Pulmonary artery endothelial cell (primary cell): ENCODE results near the gene UBXN1. TPM values are rescaled to one million over a fixed set of nuclear protein-coding genes. Genes with fewer than 3 reads are reported as not detected.

ENCODE experiments used
- DNase-seq: peaks from one replicate; pipeline ENCODE4 v3.0.0-alpha.2; 2011; ENCODE audit warnings: low read depth, low spot score
- total RNA-seq: library from RNA; depleted of rRNA; stranded (reverse); fragments of >200 nt; gene quantifications from 2 replicates; pipeline ENCODE4 v1.2.3, GENCODE V29; 2014

Gene UBXN1, protein sequence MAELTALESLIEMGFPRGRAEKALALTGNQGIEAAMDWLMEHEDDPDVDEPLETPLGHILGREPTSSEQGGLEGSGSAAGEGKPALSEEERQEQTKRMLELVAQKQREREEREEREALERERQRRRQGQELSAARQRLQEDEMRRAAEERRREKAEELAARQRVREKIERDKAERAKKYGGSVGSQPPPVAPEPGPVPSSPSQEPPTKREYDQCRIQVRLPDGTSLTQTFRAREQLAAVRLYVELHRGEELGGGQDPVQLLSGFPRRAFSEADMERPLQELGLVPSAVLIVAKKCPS
- total RNA-seq, result 153 and 182 TPM in 2 replicates

DNA sequence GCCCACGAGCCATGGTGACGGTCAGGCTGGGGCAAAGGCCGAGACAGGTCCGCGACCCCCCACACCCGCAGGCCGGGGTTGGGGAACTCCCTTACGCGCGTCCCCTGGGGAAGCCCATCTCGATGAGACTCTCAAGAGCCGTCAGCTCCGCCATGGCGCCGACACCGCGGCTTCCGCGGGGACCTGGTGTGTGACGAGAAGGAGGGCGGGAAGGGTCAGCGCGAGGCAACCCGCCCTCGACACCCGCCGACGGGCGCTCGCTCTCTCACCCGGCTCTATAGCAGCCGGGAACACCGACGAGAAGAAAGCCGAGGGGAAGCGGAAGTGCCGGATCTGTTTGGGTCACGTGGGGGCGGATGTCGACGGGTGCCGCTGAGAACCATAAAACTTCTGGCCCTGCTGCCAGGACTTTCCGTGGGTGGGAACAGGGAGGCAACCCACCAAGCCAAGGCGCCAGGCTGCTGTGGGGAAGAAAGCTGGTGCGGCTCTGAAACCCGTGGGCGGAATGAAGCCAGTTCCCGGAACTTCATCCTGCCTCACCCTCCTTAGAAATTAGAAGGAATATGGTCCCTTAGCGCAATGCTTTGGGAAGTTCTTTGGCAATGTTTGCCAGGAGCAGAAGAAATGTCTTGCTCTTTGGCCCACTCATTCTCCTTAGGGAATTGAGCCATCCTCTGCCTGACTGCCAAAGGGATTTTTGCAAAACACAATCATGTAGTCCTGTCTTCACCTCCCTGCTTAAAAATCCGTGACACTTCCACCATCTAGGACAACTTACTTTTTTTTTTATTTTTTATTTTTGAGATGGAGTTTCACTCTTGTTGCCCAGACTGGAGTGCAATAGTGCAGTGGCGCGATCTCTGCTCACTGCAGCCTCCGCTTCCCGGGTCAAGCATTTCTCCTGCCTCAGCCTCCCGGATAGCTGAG, at the start of gene UBXN1:
Gene UBXN1, minus strand, starts transcription at position 304 of the 927 bp plus-strand sequence. Its CDS starts 150 bp downstream, at position 154.
- DNase-seq, result peak; percentile 55

DNA sequence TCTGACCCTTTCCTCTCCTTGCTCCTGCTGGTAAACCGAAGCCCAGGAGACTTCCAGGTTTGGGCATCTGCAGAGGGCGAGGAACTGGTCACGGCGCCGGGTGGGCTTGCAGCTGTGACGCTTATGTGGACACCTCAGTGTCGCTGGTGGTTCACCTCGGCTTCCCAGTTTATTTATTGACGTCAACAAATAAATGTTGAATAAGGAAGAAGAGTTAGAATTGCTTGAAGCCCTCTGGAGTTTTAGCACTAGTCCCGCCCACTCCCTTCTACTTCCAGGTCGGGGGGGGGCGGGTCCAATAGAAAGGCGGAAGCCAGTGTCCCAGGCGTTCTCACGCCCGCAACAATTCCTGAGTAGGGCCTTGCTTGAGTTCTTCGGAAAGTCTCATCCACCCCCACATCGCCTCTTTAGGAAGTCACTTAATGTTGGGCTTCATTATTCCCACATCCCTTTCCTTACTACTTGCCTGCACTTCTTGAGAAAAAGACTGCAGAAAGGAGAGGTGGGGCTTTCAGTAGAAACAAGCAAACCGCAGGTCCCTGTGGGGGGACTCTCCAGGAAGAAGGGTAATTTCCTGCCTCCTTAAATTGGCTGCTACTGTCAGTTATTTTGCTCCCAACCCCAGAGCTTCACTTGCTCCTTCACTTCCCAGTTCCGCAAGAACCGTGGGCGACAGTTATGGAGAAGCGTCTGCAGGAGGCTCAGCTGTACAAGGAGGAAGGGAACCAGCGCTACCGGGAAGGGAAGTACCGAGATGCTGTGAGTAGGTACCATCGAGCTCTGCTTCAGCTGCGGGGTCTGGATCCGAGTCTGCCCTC, 49.5 kb upstream of the UBXN1 start, which contains the start of gene TTC9C:
Gene TTC9C, plus strand, starts transcription at position 316 of the 818 bp plus-strand sequence. Its CDS starts 363 bp downstream, at position 679.
- DNase-seq, result peak; percentile 48

DNA sequence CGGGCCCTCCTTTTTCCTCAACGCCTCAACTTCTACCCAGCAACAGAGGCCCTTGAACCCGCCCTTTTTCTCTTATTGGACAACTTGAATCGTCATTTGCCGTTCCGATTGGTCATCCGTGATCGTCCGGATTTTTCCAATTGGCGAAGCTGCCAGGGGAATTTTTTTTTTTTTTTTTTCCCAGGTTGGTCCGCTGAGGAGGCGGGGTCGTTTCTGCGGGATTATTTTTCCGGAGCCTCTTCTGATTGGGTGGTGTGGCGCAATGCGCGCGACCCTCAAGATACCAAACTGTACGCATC, 48.9 kb upstream of the UBXN1 start:
- peak; percentile 91 for DNase-seq

DNA sequence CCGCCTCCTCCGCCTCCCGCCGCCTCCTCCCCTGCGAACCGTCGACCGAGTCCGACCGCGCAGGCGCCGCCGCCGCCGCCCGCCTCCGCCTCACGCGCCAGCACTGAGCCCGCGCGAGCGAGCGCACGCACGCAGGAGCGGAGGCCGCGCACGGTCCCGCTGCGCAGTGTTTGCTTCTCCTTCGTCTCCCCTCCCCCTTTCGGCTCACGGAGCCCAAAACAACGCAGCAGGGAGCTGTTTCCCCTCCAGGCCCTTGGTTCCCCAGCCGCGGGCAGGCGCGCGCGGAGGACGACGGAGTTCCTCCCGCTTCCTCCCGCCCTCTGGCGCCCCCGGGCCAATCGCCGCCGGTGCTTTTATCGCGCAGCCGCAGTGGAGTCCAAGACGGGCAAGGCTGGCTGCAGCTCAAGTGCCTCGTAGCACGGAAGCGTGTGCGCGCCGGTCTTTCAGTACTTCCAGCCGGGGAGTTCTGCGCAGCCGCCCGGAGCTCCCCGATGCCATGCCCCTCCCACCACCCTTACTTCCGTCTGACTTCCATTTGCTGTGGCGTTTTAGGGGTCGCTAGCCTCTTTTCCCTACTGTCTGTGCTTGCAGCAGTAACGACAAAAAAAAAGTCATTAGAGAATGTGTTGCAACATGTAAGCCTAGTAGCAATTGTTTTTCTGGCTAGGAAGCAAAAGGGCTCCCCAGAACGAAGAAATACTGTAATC, 48.4 kb upstream of the UBXN1 start, which contains the start of gene HNRNPUL2:
Gene HNRNPUL2, minus strand, starts transcription at position 293 of the 707 bp plus-strand sequence. CDS start 301 bp downstream, outside the sequence.
- DNase-seq, result peak; percentile 98

DNA sequence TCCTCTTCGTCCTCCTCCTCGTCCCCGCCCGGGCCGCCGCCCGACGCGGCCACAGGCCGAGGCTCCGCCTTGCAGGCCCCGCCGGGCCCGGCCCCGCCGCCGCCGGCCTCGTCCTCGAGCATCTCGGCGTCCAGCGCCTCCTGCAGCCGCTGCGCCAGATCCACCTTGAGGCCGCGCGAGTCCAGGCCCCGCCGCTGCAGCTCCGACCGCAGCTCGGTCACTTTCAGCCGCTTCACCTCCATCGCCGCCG, 48.0 kb upstream of the UBXN1 start:
- no peak for DNase-seq

DNA sequence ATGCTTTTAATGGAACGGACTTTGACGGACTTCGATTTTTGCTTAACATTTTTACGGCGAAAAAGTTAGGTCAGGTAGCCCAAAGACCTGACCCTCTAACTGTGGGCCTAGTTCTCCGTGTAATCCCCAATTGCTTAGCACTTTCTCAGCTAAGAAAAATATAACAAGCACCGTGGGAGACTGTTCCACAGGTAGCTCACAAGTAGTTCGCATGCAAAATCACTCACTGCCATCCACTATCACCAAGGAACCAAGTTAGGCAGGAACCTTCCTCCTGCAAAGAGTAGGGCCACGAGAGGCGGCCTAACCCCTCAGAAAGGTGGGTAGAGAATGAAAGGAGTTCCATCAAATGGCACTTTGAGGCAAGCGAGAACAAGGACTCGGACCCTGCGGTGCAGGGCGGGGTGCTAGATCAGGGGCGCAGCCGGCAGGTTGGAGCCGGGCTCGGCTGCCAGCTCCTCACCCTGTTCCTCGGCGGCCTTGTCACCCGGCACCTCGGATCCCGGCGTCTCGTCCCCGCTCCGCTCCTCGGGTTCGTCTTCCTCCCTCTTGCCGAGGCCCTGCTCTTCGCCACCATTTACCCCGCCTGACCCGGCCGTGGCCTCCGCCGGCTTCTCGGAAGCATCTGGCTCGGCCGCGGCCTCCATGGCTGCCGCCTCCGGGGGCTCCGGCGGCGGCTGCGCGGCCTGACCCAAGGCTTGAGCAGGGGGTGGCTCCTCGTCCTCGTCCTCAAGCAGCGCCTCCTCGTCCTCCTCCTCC, 47.5 kb upstream of the UBXN1 start:
- no peak for DNase-seq

DNA sequence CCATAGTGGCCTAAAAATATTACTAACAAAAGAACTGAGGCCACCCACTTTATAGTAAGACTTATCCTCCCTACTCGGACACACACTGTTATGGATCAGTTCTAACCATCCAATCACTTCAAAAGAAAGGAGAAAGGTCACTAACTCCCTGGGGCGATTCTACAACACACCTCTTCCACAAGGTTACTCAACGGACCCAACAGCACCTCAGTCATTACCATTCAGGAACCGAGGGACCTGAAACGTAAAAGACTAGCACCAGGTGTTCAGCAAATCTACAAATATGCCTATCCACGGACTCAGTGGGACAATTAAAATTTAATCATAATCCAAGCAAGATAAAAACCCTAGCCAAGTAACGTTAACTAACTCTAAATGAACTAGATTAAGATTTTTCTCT, 46.8 kb upstream of the UBXN1 start:
- no peak for DNase-seq

DNA sequence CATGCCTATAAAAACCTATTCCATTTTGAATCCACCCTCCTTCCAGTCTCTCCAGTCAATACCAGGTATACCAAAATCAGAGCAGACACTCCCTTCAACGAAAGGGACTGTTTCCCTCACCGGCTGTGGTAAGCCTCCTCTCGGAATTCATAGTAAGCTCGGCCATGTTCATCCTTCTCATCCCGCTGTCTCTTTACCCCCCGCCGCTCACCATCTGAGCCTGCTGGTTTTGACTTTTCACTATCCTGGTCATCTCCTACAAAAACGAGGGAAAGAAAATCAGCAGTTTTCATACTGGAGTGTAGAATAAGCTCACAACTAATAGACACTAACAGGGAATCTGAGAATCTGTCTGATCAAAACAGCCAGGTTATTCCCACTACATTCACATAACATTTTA, 45.3 kb upstream of the UBXN1 start:
- DNase-seq, result no peak

DNA sequence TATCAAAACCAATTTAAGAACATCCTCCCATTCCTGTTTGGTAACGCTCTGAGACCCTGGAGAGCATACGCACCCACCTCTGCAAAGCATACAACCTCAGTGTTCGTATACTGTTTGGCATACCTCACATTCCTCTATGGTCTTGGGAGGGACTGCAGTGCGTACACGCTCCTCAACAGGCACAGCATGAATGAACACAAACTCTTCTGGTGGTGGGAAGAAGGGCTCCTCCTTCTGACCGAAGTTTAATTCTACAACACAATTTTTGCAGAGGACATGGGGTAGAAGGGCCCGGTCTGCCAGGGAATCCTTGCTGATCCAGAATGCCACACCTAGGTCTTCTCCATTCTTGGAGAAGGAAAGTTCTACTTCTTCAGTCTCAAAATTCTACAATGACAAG, 43.1 kb upstream of the UBXN1 start:
- DNase-seq, result no peak

DNA sequence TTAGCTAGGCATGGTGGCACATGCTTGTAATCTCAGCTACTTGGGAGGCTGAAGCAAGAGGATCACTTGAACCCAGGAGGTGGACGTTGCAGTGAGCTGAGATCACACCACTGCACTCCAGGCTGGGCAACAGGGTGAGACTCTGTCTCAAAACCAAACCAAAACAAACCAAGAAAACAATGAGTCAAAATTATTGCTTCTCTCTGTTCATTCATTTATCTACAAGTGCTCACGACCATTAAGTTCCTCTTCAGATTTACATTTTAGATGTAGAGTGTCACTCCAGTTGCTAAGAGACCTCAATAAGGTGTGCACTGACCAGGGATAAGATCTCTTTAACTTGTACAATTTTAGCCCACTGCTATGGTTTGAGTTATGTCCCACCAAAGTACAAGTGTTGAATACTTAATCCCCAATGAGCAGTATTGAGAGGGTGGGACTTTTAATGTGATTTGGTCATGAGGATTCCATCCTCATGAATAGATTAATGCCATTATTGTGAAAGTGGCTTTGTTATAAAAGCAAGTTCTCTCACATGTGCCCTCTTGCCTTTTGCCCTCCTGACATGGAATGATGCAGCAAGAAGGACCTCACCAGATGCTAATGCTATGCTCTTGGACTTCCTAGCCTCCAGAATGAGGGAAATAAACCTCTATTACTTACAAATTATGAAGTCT, 40.6 kb upstream of the UBXN1 start:
- no peak for DNase-seq

DNA sequence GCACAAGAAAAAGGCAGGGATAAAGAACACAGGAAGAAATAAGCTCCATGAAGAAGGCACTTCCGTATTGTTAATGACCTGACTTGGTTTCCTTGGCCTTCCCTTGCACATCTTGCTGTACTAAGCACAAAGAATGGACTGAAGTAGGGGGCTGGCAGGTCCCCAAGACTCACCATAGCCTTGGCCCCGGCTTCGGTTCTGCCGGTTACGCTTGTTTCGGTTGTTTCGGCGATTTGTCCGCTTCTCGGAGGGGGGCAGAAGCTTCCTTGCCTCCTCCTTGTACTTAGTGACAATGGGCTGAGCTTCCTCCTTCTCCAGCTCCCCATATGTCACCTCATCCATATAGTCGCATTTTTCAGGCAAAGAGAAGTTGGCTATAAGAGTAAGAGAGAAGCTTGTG, 37.9 kb upstream of the UBXN1 start:
- DNase-seq, result no peak

DNA sequence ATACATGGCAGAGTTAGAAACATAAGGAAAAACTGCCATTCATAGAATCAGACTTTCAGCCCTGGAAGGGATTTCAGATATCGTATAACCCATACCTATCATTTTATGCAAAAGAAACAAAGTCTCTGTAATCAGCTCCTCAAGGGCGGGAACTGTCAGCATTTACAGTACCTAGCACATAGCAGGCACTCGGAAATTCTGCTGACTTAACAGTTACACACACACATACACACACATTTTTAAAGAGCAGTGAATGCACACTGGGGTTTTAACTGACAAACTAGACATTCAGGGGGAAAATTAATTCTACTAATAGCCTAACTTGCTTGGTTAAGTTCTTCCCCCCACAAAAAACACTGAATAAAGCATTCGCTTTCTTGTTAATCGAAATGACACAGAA, 37.3 kb upstream of the UBXN1 start:
- no peak for DNase-seq

DNA sequence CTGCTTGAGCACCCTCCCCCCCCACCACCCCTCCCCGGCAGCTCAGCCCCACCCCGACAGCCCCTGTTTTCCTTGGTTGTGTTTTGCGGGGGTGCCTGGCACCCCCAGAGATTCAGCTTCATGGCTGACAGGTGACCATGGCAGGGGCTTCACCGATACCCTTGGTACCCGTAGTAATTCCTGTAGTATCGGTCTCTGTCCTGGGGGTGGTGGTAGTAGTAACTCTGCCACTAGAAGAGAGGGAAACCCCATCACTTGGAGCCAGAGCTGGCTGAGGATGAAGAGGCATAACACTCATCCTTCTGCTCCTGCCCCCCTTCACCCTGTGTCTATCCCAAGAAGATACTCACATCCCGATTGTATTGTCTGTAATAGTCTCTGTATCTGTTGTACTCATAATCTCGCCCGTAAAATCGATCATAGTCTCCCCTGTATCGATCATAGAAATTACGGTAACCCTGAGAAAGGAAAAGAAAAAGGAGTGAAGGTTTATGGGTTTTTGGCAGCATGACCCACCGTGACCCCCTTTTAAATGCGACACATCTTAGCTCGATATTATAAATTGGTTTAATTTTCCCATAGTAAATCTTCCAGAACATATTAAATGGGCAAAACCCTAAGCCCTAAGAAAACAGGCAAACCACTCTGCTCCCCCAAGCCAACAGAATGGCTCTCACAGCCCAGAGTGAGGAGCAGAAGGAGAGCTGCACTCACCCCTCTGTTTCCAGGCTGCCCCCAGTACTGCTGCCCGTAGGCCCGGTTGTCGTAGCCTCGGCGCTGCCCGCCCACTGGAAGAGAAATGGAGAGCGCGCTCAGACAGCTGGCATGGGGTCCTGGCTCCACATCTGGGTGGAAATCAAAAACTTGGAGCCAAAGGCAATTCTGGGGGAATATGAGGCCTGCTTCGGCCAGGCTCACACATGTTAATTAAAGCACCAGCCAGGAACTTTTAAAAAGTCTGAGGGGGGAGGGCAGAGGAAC, 36.6 kb upstream of the UBXN1 start:
- DNase-seq, result no peak

DNA sequence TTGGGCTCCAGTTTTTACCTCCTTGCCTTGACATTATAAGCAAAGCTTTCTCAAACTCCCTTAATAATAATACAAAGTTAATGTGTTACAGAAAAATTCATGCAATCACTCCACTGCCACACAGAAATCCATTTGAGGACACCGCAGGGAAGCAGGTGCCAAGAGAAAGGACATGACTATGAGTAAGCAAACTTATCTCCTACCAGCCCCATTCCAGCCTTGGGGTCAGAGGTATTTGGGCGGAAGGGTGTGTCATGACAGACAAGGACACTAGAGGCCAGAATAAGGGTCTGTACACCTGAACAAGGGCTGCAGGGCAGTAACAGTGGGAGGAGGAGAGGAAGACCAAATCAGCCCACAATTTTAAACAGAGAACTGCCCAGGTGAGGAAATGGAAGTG, 34.5 kb upstream of the UBXN1 start:
- no peak for DNase-seq

DNA sequence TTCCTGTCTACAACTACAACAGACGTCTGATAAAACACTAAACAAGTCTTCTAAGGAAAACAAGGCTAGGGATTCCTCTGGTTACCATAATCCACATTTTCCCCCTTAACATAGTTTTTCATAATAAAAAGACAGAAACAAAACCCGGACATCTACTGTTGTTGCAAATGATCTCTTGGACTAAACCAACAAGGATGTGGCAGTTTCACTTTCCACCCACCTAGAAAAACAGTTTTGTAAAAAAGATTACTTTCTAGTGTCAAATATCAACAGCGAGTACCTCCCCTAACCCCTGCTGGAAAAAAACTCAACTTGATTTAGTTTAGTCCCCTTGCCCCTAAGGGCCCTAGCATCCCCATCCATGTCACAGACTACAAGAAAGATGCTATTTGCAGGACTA, 34.0 kb upstream of the UBXN1 start:
- no peak for DNase-seq

DNA sequence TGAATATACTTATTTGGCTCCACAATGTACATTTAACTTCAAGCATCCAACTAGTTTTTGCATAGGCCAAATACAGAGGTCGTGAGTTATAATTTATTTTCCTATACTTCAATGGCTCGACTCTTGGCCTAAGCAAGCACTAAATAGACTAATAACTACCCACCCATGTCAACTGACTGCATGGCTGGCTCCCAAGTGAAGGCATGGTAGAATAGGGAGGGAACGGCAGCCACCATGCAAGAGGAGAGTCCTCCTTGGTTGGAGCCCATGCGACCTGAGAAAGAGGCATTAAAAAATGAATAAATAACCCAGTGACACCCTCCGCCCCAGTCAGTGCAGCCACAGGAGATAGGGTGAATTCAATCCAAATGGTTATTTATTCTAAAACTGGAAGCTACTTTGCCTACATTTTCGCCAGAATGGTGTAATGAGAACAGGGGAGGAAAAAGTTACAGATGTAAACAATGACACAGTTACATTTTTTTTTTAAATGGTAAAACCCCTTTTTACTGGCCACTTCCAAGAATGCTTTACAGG, 33.5 kb upstream of the UBXN1 start:
- DNase-seq, result no peak

DNA sequence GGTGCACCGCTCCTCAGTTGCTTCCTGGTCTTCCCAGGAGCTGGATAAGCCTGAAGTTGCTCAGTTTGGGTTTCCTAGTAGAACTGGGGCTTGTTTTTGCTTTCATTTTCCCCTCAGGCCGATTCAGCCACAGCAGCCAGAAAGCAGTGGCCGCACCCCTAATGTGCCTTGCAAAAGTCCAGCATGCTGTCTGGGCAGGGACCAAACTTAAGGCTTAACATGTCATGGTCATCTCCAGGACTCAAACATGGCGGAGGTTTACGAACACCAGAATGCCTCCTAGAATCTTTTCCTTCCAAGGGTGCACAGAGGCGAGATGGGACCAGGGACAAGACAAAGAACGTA, 31.1 kb upstream of the UBXN1 start:
- DNase-seq, result no peak

DNA sequence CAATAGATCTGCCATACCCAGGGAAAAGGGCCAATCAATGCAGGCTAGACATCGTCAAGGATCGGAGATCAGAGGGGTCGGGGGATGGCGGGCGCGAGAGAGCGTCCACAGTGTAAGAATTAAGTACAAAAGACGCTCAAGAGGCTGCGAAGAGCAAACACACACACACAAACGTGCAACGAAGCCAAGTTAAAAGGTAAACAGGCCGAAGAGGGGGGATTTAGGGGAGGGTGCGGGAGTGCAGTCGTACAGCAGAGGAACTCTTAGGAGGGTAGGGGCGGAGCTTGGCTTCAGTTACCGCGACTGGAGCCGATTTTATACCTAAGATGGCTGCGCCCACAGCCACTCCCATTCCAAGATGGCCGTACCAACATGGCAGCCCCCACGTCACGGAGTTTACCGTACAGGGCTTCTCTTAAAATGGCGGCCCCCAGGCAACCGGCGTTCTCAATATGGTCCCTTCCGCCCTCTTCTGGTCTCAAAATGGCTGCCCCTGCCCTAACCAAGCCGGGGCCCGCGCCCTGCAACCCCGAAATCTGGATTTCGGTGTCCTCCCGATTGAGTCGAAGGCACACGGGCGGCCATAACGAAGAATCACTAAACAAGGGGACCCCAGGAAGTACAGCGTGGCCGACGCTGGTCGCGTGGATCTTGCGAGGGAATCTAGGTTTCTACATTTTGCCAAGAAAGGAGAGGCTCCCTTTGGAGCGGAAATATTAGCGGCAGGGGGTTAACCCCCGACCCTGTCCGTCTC, 30.6 kb upstream of the UBXN1 start:
- peak; percentile 92 for DNase-seq
